Psoas muscle (tissue), 8 donors: ENCODE results near the gene SUCO. TPM values are rescaled to one million over a fixed set of nuclear protein-coding genes. Genes with fewer than 3 reads are reported as not detected.

ENCODE experiments used
- ATAC-seq, 4 donors: fragments of 200-7000 bp; cut with Tn5 transposase; one replicate each; pipeline ENCODE4 v1.9.1; 2020; ENCODE audit warnings: moderate library complexity in 3 of 4, mild to moderate bottlenecking in 2 of 4
- DNase-seq, 2 donors: peaks; one replicate each; pipeline ENCODE4 v3.0.0-alpha.2; 2020
- H3K27ac ChIP-seq: fragments of 200-600 bp; one replicate; pipeline ENCODE4 v1.8.0; 2022
- H3K27me3 ChIP-seq, 3 donors: fragments of 200-600 bp in 1 of 3; one replicate each; pipeline versions ENCODE4 v1.6.1 to v1.8.0; 2013 to 2022; ENCODE audit warnings: low read length in 2 of 3, mild to moderate bottlenecking in 2 of 3, moderate library complexity in 1 of 3; ENCODE audit not compliant: insufficient read depth in 3 of 3
- H3K36me3 ChIP-seq, 2 donors: fragments of 200-600 bp in 1 of 2; one replicate each; pipeline versions ENCODE4 v1.6.1 to v1.8.0; 2013 to 2022; ENCODE audit warnings: low read depth in 1 of 2, mild to moderate bottlenecking in 1 of 2, moderate library complexity in 1 of 2; ENCODE audit not compliant: insufficient read depth in 1 of 2
- H3K4me1 ChIP-seq: fragments of 200-600 bp; one replicate; pipeline ENCODE4 v1.8.0; 2022
- H3K4me3 ChIP-seq: fragments of 200-600 bp; one replicate; pipeline ENCODE4 v1.8.0; 2022; ENCODE audit warnings: mild to moderate bottlenecking
- H3K9me3 ChIP-seq: fragments of 200-600 bp; one replicate; pipeline ENCODE4 v1.8.0; 2022
- WGBS, 3 donors: extraction: QIAGEN DNeasy Blood & Tissue Kit; methylation state at CpG; one replicate each; pipeline versions ENCODE4 v1.1.6 to v1.1.7; 2013; 5-methylcytosine and 5-hydroxymethylcytosine counted together
- intact Hi-C, 2 donors: fragments of 100-400 bp; cut with DNase I; formaldehyde crosslinking; loops; one replicate each; pipeline versions ENCODE4 v1.11.0 to v1.14.2; 2022
- polyA plus RNA-seq, 3 donors: library from polyadenylated mRNA; stranded (reverse); fragments of 200-250 nt; gene quantifications; one replicate each; pipeline ENCODE4 v1.2.3, GENCODE V29; 2013
- total RNA-seq, 4 donors: library from RNA; stranded (reverse); fragmentation: NEBNext Ultra II Directional in 2 of 4; extraction: Animal tissue kit (Norgen Biotek cat#: 25700) in 2 of 4; gene quantifications; one replicate each; pipeline versions ENCODE4 v1.2.1 to v1.2.4, GENCODE V29; 2021 to 2023
- TF ChIP-seq, protein P1 (sequence below): fragments of 200-600 bp; IDR thresholded peaks from one replicate; pipeline ENCODE4 v1.8.0; 2022; ENCODE audit warnings: antibody characterized with exemption
- donor health status: healthy with polysubstance abuse.
- donor health status: DM: no; HTN: no; CAD: no; lungs with moderate emphysema.
- donor health status: Bipolar disorder and iron deficiency.
- donor health status: healthy.
- donor health status: DM: yes; HTN: yes; CAD: no.
- donor health status: DM: no; HTN: no; CAD: no.
- donor health status: DM: no; HTN: no; CAD: no.
- donor health status: DM: yes; HTN: yes; CAD: no.

The SUCO gene
- total and polyA plus RNA-seq, 7 donors, result 2.6 to 8.2 (median 6.2) TPM

DNA sequence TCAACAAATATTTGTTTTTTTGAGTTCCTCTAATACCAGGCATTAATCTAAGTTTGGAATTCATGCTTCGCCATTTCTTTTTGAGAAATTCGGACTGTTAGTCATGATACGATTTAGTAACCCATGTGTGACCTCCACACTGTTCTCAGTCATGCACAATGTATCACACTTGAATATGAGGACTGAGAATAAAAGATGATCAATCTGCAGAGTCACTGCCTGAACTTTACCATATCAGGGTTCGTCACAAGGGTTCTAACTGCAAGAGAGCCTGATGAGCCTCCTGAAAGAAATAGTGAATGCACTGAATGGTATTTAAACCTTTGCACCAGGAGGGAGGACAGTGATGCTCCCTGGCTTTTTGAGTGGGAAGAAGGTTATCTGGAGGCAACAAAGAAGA lies 115.0 kb downstream of the SUCO start:
- H3K36me3 ChIP-seq, result no peaks in the 10 kb centered on the region

DNA sequence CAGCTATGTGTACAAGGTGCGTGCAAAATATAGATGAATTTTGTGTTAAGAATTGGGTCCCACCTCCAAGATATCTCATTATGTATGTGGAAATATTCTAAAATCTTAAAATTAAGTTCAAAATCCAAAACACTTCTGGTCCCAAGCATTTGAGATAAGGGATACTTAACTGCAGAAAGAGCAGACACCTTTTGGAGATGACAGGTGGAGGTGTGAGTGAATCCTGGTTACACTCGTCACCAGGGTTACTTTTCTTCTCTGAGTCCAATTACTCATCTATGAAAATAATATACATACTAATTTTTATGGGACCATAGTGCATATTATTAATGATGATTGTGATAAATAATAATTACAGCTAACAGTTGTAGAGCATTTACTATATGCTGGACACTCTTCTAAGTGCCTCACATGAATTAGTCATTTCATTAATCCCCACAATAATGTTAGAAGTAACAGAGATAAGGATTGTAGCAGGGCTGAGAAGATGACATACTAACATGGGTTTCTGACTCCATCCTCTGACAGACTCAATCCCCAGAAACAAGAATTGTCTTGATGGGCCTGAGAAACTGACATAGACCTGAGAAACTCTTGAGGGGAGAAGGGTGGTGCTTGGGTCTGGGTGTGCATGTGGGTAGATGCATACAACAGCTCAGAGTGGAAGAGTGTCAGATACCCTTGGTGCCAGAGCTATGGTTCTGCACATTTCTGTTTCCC lies 117.7 kb downstream of the SUCO start:
- ATAC-seq (no peak), DNase-seq (no peak)
- WGBS, 3 donors, result 84 to 89% (median 88%) methylated on average over 2 of the region's 2 CpGs
- H3K36me3 ChIP-seq, result no peaks in the 10 kb centered on the region
- no peak overlapping the region for H3K4me3 ChIP-seq
- no peak overlapping the region for H3K27ac ChIP-seq
- TF ChIP-seq, protein P1, sequence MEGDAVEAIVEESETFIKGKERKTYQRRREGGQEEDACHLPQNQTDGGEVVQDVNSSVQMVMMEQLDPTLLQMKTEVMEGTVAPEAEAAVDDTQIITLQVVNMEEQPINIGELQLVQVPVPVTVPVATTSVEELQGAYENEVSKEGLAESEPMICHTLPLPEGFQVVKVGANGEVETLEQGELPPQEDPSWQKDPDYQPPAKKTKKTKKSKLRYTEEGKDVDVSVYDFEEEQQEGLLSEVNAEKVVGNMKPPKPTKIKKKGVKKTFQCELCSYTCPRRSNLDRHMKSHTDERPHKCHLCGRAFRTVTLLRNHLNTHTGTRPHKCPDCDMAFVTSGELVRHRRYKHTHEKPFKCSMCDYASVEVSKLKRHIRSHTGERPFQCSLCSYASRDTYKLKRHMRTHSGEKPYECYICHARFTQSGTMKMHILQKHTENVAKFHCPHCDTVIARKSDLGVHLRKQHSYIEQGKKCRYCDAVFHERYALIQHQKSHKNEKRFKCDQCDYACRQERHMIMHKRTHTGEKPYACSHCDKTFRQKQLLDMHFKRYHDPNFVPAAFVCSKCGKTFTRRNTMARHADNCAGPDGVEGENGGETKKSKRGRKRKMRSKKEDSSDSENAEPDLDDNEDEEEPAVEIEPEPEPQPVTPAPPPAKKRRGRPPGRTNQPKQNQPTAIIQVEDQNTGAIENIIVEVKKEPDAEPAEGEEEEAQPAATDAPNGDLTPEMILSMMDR, result no peak
- intact Hi-C loops, result no loop called here
- no peaks in the 10 kb centered on the region for H3K4me1 ChIP-seq
- H3K9me3 ChIP-seq, result no peaks in the 10 kb centered on the region
- H3K27me3 ChIP-seq, result peaks cover 0 to 4% (median 0%) of the 10 kb centered on the region in 3 donors

More for the DNA sequence above, 115.0 kb downstream of the SUCO start:
- H3K27ac ChIP-seq, result no peak overlapping the region
- DNase-seq (no peak), ATAC-seq (no peak)
- H3K4me1 ChIP-seq, result no peaks in the 10 kb centered on the region
- H3K9me3 ChIP-seq, result no peaks in the 10 kb centered on the region
- H3K27me3 ChIP-seq, result peaks cover 0 to 4% (median 0%) of the 10 kb centered on the region in 3 donors
- TF ChIP-seq, protein P1, result no peak
- H3K4me3 ChIP-seq, result no peak overlapping the region
- intact Hi-C loops, result no loop called here
- 86 to 90% (median 89%) methylated on average over 4 of the region's 4 CpGs for WGBS, 3 donors

DNA sequence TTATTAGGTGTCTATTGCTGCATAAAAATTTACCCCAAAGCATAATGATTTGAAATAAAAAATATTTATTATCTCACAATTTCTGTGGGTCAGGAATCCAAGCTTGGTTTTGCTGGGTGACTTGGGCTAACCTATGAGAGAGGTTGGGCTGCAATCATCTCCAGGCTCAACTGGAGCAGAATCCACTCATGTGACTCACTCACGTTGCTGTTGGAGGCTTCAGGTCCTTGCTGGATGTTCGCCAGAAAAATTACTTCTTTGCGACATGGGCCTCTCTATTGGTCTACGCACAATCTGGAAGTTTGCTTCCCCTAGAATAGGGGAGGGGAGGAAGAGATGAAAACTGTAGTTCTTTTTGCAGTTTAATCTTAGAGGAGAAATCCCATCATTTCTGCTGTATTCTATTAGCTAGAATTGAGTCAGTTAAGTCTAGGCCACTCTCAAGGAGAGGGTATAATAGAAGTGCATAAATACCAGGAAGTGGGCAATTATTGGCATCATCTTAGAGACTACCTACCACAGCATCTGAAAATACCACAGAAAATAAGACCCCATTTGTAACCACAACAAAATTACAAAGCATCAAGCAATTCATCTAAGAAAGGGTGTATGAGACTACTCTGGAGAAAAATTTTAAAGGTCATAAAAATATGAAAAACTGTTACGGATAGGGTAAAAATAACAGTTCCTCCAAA lies 120.2 kb downstream of the SUCO start:
- Histone ChIP-seq H3K27ac (no peak overlapping the region), H3K27me3 (peaks cover 0 to 4% (median 0%) of the 10 kb centered on the region in 3 donors), H3K9me3 (no peaks in the 10 kb centered on the region), H3K4me3 (no peak overlapping the region), H3K36me3 (no peaks in the 10 kb centered on the region), H3K4me1 (no peaks in the 10 kb centered on the region)
- TF ChIP-seq, protein P1, result no peak
- intact Hi-C loops, result no loop called here
- WGBS, 3 donors, result 36 to 52% (median 50%) methylated on average over 5 of the region's 5 CpGs
- DNase-seq (no peak), ATAC-seq (no peak)

DNA sequence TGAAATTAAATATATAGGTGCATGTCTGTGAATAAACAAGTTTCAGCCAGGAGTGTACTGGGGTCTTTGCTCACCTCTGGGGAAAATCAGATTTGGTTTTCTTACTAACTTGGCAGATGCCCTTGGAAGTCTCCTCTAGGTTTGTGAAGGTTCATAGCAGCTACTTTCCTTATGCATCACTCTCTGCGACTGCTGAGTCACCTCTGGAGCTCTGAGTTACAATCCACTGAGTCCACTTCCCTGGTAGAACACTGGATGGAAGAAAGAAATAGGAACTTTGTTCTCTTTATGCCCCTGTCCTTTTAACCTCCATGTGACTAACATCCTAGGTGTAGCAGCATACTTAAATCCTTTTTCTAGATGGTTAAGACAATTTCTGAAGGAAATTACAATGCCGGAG lies 121.6 kb downstream of the SUCO start:
- H3K9me3 ChIP-seq, result no peaks in the 10 kb centered on the region
- DNase-seq (no peak), ATAC-seq (no peak)
- H3K27ac ChIP-seq, result no peak overlapping the region
- intact Hi-C loops, result no loop called here
- WGBS, 3 donors, result 87 to 91% (median 91%) methylated on average over 2 of the region's 2 CpGs
- no peaks in the 10 kb centered on the region for H3K4me1 ChIP-seq
- H3K4me3 ChIP-seq, result no peak overlapping the region
- peaks cover 0 to under 1% (median 0%) of the 10 kb centered on the region in 3 donors for H3K27me3 ChIP-seq
- TF ChIP-seq, protein P1, result no peak
- no peaks in the 10 kb centered on the region for H3K36me3 ChIP-seq
